Gastroesophageal sphincter (tissue), 2 donors: ENCODE measurements around the gene AK8.

Experiments
- POLR2A ChIP-seq, 2 donors: fragments of 450-650 bp; IDR thresholded peaks; one replicate each; pipeline ENCODE4 v1.6.1; 2017; ENCODE audit warnings: antibody characterized with exemption in 2 of 2, mild to moderate bottlenecking in 2 of 2, moderate library complexity in 1 of 2
- POLR2AphosphoS5 ChIP-seq: sonication (generic); formaldehyde crosslinking; IDR thresholded peaks from one replicate; pipeline ENCODE4 v1.6.1; 2017; ENCODE audit warnings: antibody characterized with exemption

GRCh38 chr9:132857031-132857430 is 21.1 kb downstream of the AK8 start:
- TF ChIP-seq POLR2AphosphoS5, result no peak
- no peak for TF ChIP-seq POLR2A (IDR thresholded peaks at IDR 0.05)
